MM.1S (cell line): ENCODE data around the gene GSAP.

Source experiments
- DNase-seq: peaks from one replicate; pipeline ENCODE4 v3.0.0-alpha.2; 2015
- H2AFZ ChIP-seq: fragments of 300-600 bp; sonication (generic); 2 replicates; pipeline ENCODE4 v1.6.0; 2016; ENCODE audit warnings: antibody characterized with exemption, low read length
- H3F3A ChIP-seq: fragments of 300-600 bp; sonication (generic); 2 replicates; pipeline ENCODE4 v1.6.1; 2016; ENCODE audit warnings: mild to moderate bottlenecking, antibody characterized with exemption, low read length, moderate library complexity, mixed read lengths; ENCODE audit not compliant: insufficient read depth
- H3K27ac ChIP-seq: fragments of 300-600 bp; sonication (generic); 2 replicates; pipeline ENCODE4 v1.5.1; 2016; ENCODE audit warnings: mild to moderate bottlenecking, low read length
- H3K27me3 ChIP-seq: fragments of 300-600 bp; sonication (generic); replicated peaks from 2 replicates; pipeline ENCODE4 v1.6.0; 2016; ENCODE audit warnings: low read length; ENCODE audit not compliant: insufficient read depth
- H3K36me3 ChIP-seq: fragments of 300-600 bp; sonication (generic); replicated peaks from 2 replicates; pipeline ENCODE4 v1.6.1; 2016; ENCODE audit warnings: mild to moderate bottlenecking, low read length, mixed read lengths; ENCODE audit not compliant: insufficient read depth
- H3K4me1 ChIP-seq: fragments of 300-600 bp; sonication (generic); 2 replicates; pipeline ENCODE4 v1.6.1; 2016; ENCODE audit warnings: low read length, mixed read lengths
- H3K4me2 ChIP-seq: fragments of 300-600 bp; sonication (generic); 2 replicates; pipeline ENCODE4 v1.6.0; 2016; ENCODE audit warnings: low read depth, low read length
- H3K4me3 ChIP-seq: fragments of 300-600 bp; sonication (generic); 2 replicates; pipeline ENCODE4 v1.5.1; 2016; ENCODE audit warnings: low read length, mixed read lengths
- H3K79me2 ChIP-seq: fragments of 300-600 bp; sonication (generic); 2 replicates; pipeline ENCODE4 v1.6.1; 2016; ENCODE audit warnings: mixed run types, low read length, mixed read lengths
- H3K9ac ChIP-seq: fragments of 300-600 bp; sonication (generic); 2 replicates; pipeline ENCODE4 v1.6.1; 2016; ENCODE audit warnings: low read length, mixed read lengths
- H3K9me2 ChIP-seq: fragments of 300-600 bp; sonication (generic); replicated peaks from 2 replicates; pipeline ENCODE4 v1.6.1; 2016; ENCODE audit warnings: mild to moderate bottlenecking, low read length, mixed read lengths; ENCODE audit not compliant: insufficient read depth
- H3K9me3 ChIP-seq: fragments of 300-600 bp; sonication (generic); replicated peaks from 2 replicates; pipeline ENCODE4 v1.6.1; 2016; ENCODE audit warnings: mild to moderate bottlenecking, low read length, mixed read lengths; ENCODE audit not compliant: insufficient read depth
- H4K20me1 ChIP-seq: fragments of 300-600 bp; sonication (generic); 2 replicates; pipeline ENCODE4 v1.6.1; 2016; ENCODE audit warnings: mild to moderate bottlenecking, low read length, moderate library complexity, mixed read lengths; ENCODE audit not compliant: insufficient read depth
- CTCF ChIP-seq: fragments of 300-600 bp; sonication (generic); IDR thresholded peaks from 2 replicates; pipeline ENCODE4 v1.5.1; 2016; ENCODE audit warnings: antibody characterized with exemption, low read length, mixed read lengths
- EZH2 ChIP-seq: fragments of 300-600 bp; sonication (generic); optimal IDR thresholded peaks from 2 replicates; pipeline ENCODE3; 2017; ENCODE audit warnings: low read depth, mild to moderate bottlenecking, antibody characterized with exemption, low read length, mixed read lengths
- EZH2phosphoT487 ChIP-seq: fragments of 300-600 bp; sonication (generic); IDR thresholded peaks from 2 replicates; pipeline ENCODE4 v1.6.1; 2018; ENCODE audit warnings: antibody characterized with exemption, low read length

GSAP gene

GRCh38 chr7:77443042-77443441, 26.9 kb upstream of the GSAP start:
- no peak overlapping the region for H2AFZ ChIP-seq
- no peaks in the 10 kb centered on the region for H3K9me2 ChIP-seq
- no peak for TF ChIP-seq EZH2
- no peak for TF ChIP-seq CTCF
- TF ChIP-seq EZH2phosphoT487 = no peak
- H3K9me3 ChIP-seq = no peaks in the 10 kb centered on the region
- H3K4me3 ChIP-seq = no peak overlapping the region
- H3K27me3 ChIP-seq = no peaks in the 10 kb centered on the region
- no peak overlapping the region for H3K4me2 ChIP-seq
- H3F3A ChIP-seq = no peaks in the 10 kb centered on the region
- H3K9ac ChIP-seq = no peak overlapping the region
- H3K79me2 ChIP-seq = no peaks in the 10 kb centered on the region
- H3K4me1 ChIP-seq = no peaks in the 10 kb centered on the region
- DNase-seq = no peak
- H4K20me1 ChIP-seq = no peaks in the 10 kb centered on the region
- H3K36me3 ChIP-seq = no peaks in the 10 kb centered on the region
- no peak overlapping the region for H3K27ac ChIP-seq

- Histone ChIP-seq H2AFZ (no peak overlapping the region), H3K36me3 (no peaks in the 10 kb centered on the region), H3K4me1 (no peaks in the 10 kb centered on the region), H3K9me2 (no peaks in the 10 kb centered on the region), H3K27me3 (no peaks in the 10 kb centered on the region), H3K4me3 (no peak overlapping the region), H3K27ac (no peak overlapping the region), H3K9ac (no peak overlapping the region), H4K20me1 (no peaks in the 10 kb centered on the region), H3K9me3 (no peaks in the 10 kb centered on the region), H3K79me2 (no peaks in the 10 kb centered on the region), H3K4me2 (no peak overlapping the region), H3F3A (no peaks in the 10 kb centered on the region)
- TF ChIP-seq EZH2phosphoT487 = no peak
- TF ChIP-seq EZH2 = no peak
- TF ChIP-seq CTCF = no peak
- no peak for DNase-seq
These were observed 26.5 kb upstream of the GSAP start for GRCh38 chr7:77442636-77443035.

- Histone ChIP-seq H3F3A (no peaks in the 10 kb centered on the region), H3K36me3 (no peaks in the 10 kb centered on the region), H3K9me2 (no peaks in the 10 kb centered on the region), H3K9ac (no peak overlapping the region), H3K9me3 (no peaks in the 10 kb centered on the region), H3K4me3 (no peak overlapping the region), H3K27ac (no peak overlapping the region), H3K4me1 (no peaks in the 10 kb centered on the region), H3K79me2 (no peaks in the 10 kb centered on the region), H4K20me1 (no peaks in the 10 kb centered on the region), H3K4me2 (no peak overlapping the region), H3K27me3 (no peaks in the 10 kb centered on the region), H2AFZ (no peak overlapping the region)
- TF ChIP-seq EZH2phosphoT487 = no peak
- no peak for TF ChIP-seq CTCF
- no peak for TF ChIP-seq EZH2
- no peak for DNase-seq
These were observed 24.9 kb upstream of the GSAP start for GRCh38 chr7:77441046-77441445.
